ENCODE results near the gene TPM3. TPM values are rescaled to one million over a fixed set of nuclear protein-coding genes. Genes with fewer than 3 reads are reported as not detected.

The TPM3 gene
- total RNA-seq, 1 donor from 2014 or later: 263 TPM

DNA sequence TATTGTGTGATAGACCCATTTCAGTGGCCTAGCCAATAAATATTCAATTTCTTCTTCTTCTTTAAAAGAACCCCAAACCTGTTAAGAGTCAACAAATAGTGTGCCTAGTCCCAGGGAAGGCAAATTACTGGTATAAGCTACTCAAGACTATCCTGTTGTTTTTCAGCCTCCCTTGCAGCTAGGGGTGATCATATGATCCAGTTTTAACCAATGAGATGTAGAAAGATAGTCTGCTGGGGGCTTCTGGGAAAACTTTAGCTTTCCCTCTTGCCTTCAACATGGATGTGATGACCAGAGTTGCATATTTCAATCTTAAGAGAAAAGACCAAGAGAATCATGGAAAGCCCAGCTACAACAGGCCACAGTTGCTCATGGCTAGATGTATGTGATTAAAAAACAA lies 32.3 kb downstream of the TPM3 start:
- DNase-seq (ENCODE audit: extremely low spot score, unreplicated experiment): no peak
- H3K27me3 Mint-ChIP-seq: no peaks in the 10 kb centered on the region
- no peaks in the 10 kb centered on the region for H3K9me3 Mint-ChIP-seq
- peaks cover 7% of the 10 kb centered on the region for H3K4me1 Mint-ChIP-seq (ENCODE audit: unreplicated experiment)
- H3K27ac Mint-ChIP-seq: no peak overlapping the region
- H3K36me3 Mint-ChIP-seq: peaks cover 42% of the 10 kb centered on the region
- H3K4me3 Mint-ChIP-seq: no peak overlapping the region
- TF ChIP-seq, protein P1, sequence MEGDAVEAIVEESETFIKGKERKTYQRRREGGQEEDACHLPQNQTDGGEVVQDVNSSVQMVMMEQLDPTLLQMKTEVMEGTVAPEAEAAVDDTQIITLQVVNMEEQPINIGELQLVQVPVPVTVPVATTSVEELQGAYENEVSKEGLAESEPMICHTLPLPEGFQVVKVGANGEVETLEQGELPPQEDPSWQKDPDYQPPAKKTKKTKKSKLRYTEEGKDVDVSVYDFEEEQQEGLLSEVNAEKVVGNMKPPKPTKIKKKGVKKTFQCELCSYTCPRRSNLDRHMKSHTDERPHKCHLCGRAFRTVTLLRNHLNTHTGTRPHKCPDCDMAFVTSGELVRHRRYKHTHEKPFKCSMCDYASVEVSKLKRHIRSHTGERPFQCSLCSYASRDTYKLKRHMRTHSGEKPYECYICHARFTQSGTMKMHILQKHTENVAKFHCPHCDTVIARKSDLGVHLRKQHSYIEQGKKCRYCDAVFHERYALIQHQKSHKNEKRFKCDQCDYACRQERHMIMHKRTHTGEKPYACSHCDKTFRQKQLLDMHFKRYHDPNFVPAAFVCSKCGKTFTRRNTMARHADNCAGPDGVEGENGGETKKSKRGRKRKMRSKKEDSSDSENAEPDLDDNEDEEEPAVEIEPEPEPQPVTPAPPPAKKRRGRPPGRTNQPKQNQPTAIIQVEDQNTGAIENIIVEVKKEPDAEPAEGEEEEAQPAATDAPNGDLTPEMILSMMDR (conservative IDR thresholded peaks at IDR 0.05): no peak

DNA sequence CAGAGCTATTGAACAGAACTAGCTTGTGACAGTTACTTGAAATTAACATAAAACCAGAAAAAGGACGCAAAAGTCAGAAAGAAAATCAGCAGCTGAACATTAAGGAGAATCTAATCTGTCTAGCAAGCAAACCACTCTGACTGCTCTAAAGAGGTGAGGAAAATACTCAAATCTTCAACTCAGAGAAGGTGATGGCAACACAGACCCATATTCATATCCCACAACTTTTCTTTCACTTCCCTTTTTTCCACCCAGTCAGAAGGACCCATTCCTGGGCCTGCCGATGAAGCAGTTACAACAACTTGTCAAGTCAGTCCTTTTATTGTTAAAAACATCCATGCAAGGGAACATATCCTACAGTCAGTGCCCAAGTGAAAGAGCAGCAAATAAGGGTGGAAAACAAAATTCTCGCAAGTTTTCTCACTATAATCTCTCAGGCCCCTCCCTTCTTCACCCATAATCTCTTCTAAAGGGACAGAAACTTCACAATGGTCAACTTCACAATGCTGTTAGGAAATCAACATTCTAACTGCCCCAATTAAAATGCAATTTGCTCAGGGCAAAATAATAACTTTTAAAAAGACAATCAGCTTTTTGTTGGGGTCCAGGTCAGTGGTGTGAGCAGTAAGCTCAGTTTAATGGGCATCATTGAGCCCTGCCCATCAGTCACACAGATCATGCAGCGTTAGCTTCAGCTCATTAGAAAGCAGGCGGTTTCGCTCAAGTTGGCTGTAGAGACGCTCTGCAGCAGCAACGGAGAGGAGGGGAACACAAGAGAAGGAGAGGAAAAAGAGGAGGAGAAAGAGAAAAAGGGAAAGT lies 33.4 kb downstream of the TPM3 start:
- no peaks in the 10 kb centered on the region for H3K9me3 Mint-ChIP-seq
- no peaks in the 10 kb centered on the region for H3K27me3 Mint-ChIP-seq
- peaks cover 7% of the 10 kb centered on the region for H3K4me1 Mint-ChIP-seq (ENCODE audit: unreplicated experiment)
- TF ChIP-seq, protein P1 (conservative IDR thresholded peaks at IDR 0.05): no peak
- no peak overlapping the region for H3K4me3 Mint-ChIP-seq
- peaks cover 41% of the 10 kb centered on the region for H3K36me3 Mint-ChIP-seq
- no peak for DNase-seq (ENCODE audit: extremely low spot score, unreplicated experiment)
- H3K27ac Mint-ChIP-seq: peak overlapping the region; percentile 27

DNA sequence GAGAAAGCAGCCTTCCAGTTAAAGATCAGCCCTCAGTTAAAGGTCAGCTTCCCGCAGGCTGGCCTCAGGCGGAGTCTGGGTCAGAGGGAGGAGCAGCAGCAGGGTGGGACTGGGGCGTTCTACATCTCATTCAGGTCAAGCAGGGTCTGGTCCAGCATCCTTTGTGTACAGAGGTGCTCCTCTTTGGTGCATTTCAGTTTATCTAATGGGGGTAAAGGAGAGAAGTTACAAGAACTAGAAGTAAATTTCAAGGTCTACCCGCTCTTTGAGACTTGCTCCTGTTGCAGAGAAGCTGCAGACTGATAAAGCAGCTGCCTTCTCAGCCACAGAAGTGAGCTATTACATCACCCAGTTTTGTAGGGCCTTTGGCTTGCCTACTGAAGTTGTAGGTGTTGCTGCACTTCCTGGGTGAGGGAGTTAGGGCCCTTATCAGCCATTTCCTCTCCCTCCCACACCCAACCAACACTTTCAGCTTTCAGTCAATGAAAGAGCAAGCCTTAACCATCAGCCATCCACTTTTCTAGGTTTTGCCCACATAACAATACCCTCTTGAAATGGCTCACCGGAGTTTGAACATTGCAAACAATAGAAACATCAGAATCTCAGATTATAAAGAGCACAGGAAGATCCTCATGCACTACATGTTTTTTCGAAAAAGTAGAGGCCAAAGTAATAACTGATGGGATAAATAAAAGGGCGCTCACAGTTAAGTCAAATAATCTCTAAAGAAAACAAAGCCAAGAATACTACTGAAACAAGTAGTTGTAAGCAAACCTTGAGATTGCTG lies 34.2 kb downstream of the TPM3 start:
- TF ChIP-seq, protein P1 (conservative IDR thresholded peaks at IDR 0.05): no peak
- no peak for DNase-seq (ENCODE audit: extremely low spot score, unreplicated experiment)
- Mint-ChIP-seq H3K9me3 (no peaks in the 10 kb centered on the region), H3K36me3 (peaks cover 33% of the 10 kb centered on the region), H3K4me1 (ENCODE audit: unreplicated experiment) (peaks cover 7% of the 10 kb centered on the region), H3K27me3 (no peaks in the 10 kb centered on the region), H3K27ac (peak overlapping the region; percentile 27), H3K4me3 (no peak overlapping the region)

DNA sequence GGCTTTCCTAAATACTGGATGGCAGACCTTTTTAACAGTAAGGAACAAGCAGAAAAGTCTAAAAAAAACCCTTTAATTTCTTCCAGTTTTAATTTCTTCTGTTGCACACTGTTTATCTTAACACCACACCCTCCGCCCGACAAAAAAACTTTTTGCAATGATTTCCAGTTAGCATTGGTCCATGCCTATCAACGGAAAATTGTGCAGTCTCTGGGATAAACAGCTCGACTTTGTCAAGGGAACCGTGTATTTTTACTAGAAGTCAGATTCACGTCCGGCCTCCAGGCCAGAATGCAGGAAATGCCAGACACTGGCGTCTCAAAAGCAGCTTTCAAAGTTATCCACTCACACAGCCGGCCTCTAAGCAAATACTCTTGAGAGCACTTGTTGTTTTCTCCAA lies 36.6 kb downstream of the TPM3 start:
- TF ChIP-seq, protein P1 (conservative IDR thresholded peaks at IDR 0.05): no peak
- Mint-ChIP-seq H3K27me3 (no peaks in the 10 kb centered on the region), H3K27ac (peak overlapping the region; percentile 46), H3K4me1 (ENCODE audit: unreplicated experiment) (peaks cover 7% of the 10 kb centered on the region), H3K4me3 (no peak overlapping the region), H3K9me3 (no peaks in the 10 kb centered on the region), H3K36me3 (peaks cover 27% of the 10 kb centered on the region)
- DNase-seq (ENCODE audit: extremely low spot score, unreplicated experiment): no peak

DNA sequence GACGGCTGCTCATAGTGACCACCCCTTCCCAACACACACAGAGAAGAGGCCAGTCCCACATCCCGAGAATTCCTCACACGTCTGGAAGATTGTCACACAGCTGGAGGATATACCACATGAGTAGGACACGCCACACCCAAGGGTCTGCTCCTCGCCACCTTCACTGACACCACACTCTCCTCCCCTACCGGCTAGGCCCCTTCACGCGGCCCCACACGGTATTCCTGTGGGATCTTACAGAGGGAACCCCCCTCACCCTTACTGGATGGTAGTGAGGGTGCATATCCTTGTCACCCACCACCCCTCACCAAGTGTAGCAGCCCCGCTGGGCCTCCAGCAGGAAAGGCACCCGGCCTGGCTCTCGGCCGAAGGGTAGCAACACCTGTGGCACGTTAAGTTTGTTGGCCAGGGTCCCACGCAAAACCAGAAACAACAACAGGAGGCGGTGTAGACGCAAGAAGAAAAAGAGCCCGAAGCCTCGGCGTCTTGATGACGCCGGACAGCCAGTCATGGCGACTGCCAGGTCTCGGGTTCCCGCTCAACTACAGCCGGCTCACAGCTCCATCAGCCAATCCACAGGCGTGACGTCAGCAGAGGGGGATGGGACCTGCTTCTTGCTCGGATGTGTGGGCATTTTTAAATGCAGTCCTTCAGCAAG lies 37.2 kb downstream of the TPM3 start, which contains the start of gene NUP210L:
TSS of gene NUP210L (minus strand) at position 540 of the 658 bp plus-strand sequence.
- peak within 1 kb of the TSS; percentile 46 for H3K27ac Mint-ChIP-seq

More for the DNA sequence above, 37.2 kb downstream of the TPM3 start, which contains the start of gene NUP210L:
- TF ChIP-seq, protein P1 (conservative IDR thresholded peaks at IDR 0.05): no peak
- no peaks in the 10 kb centered on the region for H3K9me3 Mint-ChIP-seq
- peaks cover 7% of the 10 kb centered on the region for H3K4me1 Mint-ChIP-seq (ENCODE audit: unreplicated experiment)
- H3K4me3 Mint-ChIP-seq: no peak within 1 kb of the TSS
- H3K36me3 Mint-ChIP-seq: peaks cover 22% of the 10 kb centered on the region
- no peaks in the 10 kb centered on the region for H3K27me3 Mint-ChIP-seq
- DNase-seq (ENCODE audit: extremely low spot score, unreplicated experiment): no peak
